Kidney (tissue), 14 donors: ENCODE data around the gene SNAI3. TPM values are rescaled to one million over a fixed set of nuclear protein-coding genes. Genes with fewer than 3 reads are reported as not detected.

Source experiments
- DNase-seq, 5 donors: peaks; one replicate each; pipeline ENCODE4 v3.0.0-alpha.2; 2013 to 2020
- FAIRE-seq: peaks from 2 replicates; lab custom pipeline; 2012; peaks lifted over from hg19 to GRCh38; lab: Jason Lieb, UNC
- H3K27ac ChIP-seq, 2 donors: one replicate each; pipeline ENCODE4 v1.7.0; 2013; ENCODE audit warnings: low read depth in 2 of 2, low read length in 2 of 2, inconsistent platforms in 1 of 2
- H3K27me3 ChIP-seq: one replicate; pipeline ENCODE4 v1.7.1; 2013; ENCODE audit warnings: low read length, inconsistent platforms; ENCODE audit not compliant: control insufficient read depth, insufficient read depth
- H3K36me3 ChIP-seq, 3 donors: one replicate each; pipeline versions ENCODE4 v1.7.0 to v1.7.1; 2013; ENCODE audit warnings: low read length in 3 of 3, control low read depth in 1 of 3, inconsistent platforms in 1 of 3; ENCODE audit not compliant: insufficient read depth in 3 of 3, control insufficient read depth in 2 of 3
- H3K4me1 ChIP-seq, 3 donors: one replicate each; pipeline versions ENCODE4 v1.7.0 to v1.7.1; 2013; ENCODE audit warnings: low read length in 3 of 3, inconsistent platforms in 1 of 3, low read depth in 1 of 3; ENCODE audit not compliant: control insufficient read depth in 2 of 3, insufficient read depth in 2 of 3
- H3K4me3 ChIP-seq, 3 donors: one replicate each; pipeline versions ENCODE4 v1.7.0 to v1.8.1; 2013; ENCODE audit warnings: low read length in 3 of 3, control low read depth in 1 of 3, inconsistent platforms in 1 of 3
- H3K9ac ChIP-seq, 3 donors: one replicate each; pipeline versions ENCODE4 v1.7.0 to v1.7.1; 2013; ENCODE audit warnings: low read length in 3 of 3, control low read depth in 1 of 3, inconsistent platforms in 1 of 3
- H3K9me3 ChIP-seq, 3 donors: one replicate each; pipeline versions ENCODE4 v1.7.0 to v1.7.1; 2013; ENCODE audit warnings: low read length in 3 of 3, control low read depth in 1 of 3, inconsistent platforms in 1 of 3; ENCODE audit not compliant: control insufficient read depth in 2 of 3, insufficient read depth in 1 of 3
- intact Hi-C: fragments of 100-400 bp; cut with DNase I; formaldehyde crosslinking; loops from one replicate; pipeline ENCODE4 v1.11.1; 2022
- polyA plus RNA-seq: library from polyadenylated mRNA; stranded (reverse); fragments of 350-450 nt; fragmentation: Illumina TruSeq; extraction: RNeasy Lipid Tissue Mini Kit (QIAGEN cat#74804); gene quantifications from one replicate; pipeline ENCODE4 v1.2.3, GENCODE V29; 2014; ENCODE audit warnings: low read depth, low replicate concordance; ENCODE audit not compliant: insufficient read depth
- total RNA-seq: library from RNA; stranded (reverse); fragmentation: NEBNext Ultra II Directional; extraction: Animal tissue kit (Norgen Biotek cat#: 25700); gene quantifications from one replicate; pipeline ENCODE4 v1.2.1, GENCODE V29; 2021
- TF ChIP-seq, protein P1 (sequence below): IDR thresholded peaks from 3 replicates; pipeline ENCODE4 v1.5.1; 2012; ENCODE audit warnings: mild to moderate bottlenecking, moderate library complexity, borderline replicate concordance; ENCODE audit not compliant: insufficient read depth; ENCODE audit errors: extremely low read depth
- donor health status: control.
- donor health status: control.
- donor health status: control.
- donor health status: control.
- donor health status: control.
- donor health status: DM: yes; HTN: yes; CAD: no.
- donor health status: Normal renal cell carcinoma (clear cell type).

Gene SNAI3
- total and polyA plus RNA-seq, 2 donors from 2014 or later: 0.75 to 2.3 TPM

DNA sequence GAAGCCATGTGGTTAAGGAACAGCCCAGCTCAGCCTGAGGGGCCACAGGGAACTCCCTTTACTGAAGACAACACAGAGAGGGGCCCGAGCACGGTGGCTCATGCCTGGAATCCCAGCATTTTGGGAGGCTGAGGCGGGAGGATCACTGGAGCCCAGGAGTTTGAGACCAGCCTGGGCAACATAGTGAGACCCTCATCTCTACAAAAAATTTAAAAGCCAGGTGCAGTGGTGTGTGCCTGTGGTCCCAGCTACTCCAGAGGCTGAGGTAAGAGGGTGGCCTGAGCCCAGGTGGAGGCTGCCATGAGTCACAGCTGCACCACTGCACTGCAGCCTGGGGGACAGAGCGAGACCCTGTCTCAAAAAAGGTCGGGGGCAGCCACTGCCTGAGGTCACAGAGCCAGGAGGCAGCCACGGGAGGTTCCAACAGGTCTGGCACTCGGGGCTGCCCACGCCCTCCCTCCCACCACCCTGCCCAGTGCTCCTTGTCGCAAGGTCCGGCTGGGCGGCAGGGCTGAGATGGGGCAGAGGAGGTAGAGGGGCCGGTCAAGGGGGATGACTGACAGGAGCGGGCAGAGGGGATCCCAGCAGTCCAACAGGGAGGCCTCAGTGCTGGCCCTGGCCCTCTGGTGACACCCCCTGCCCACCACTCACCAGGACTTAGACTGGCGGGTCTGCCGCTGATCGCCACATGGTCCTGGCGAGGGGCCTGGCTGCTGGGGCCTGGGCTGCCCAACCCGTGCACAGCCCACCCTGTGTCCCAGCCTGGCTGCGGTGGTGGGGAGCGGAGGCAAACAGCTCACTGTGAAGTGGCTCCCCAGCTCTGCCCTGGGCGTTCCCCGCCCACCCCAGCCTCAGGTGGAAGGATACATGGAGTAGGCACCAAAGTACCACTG lies 38.9 kb downstream of the SNAI3 start:
- Histone ChIP-seq H3K36me3 (no peaks in the 10 kb centered on the region), H3K9ac (no peak overlapping the region), H3K27ac (no peak overlapping the region), H3K27me3 (no peaks in the 10 kb centered on the region), H3K4me3 (no peak overlapping the region), H3K4me1 (peaks cover 0 to 12% (median 3%) of the 10 kb centered on the region in 3 donors), H3K9me3 (no peaks in the 10 kb centered on the region)
- no peak for FAIRE-seq
- TF ChIP-seq, protein P1, sequence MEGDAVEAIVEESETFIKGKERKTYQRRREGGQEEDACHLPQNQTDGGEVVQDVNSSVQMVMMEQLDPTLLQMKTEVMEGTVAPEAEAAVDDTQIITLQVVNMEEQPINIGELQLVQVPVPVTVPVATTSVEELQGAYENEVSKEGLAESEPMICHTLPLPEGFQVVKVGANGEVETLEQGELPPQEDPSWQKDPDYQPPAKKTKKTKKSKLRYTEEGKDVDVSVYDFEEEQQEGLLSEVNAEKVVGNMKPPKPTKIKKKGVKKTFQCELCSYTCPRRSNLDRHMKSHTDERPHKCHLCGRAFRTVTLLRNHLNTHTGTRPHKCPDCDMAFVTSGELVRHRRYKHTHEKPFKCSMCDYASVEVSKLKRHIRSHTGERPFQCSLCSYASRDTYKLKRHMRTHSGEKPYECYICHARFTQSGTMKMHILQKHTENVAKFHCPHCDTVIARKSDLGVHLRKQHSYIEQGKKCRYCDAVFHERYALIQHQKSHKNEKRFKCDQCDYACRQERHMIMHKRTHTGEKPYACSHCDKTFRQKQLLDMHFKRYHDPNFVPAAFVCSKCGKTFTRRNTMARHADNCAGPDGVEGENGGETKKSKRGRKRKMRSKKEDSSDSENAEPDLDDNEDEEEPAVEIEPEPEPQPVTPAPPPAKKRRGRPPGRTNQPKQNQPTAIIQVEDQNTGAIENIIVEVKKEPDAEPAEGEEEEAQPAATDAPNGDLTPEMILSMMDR: no peak
- DNase-seq: peak in 1 of 5 donors; percentile 44
- intact Hi-C loops: no loop called here

DNA sequence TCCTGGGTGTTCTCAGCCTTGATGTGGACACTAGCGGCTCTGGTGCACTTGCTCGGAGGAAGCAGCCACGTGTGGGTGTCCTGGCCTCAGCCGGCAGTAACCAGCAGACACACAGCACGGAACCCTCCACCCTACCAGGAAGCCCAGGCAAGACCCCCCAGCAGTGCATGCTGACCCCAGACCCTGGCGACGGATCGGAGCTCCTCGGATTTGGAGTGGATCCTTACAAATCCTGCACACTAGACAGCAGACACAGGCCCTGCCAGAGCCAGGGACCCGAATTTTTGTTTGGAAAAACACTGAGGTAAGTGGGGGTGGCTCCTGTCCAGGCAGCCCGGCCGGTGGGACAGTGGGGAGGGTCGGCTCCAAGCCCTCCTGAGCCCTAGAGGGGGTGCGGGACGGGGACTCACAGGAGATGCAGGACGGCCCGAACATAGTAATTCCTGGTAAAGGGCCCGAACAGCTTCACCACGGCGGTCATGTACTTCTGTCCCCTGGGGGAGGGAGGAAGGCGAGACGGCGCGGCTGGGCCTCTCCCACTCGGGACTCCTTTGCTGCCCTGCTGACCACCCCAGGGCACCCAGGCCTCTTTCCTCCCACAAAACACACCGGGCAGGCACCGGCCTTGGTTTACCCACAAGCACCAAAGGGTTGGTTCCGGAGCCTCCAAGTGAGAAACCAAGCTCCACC lies 39.8 kb downstream of the SNAI3 start:
- DNase-seq (no peak), FAIRE-seq (no peak)
- TF ChIP-seq, protein P1: no peak
- H3K4me1 ChIP-seq: peaks cover 0 to 12% (median 3%) of the 10 kb centered on the region in 3 donors
- no peak overlapping the region for H3K4me3 ChIP-seq
- intact Hi-C loops: no loop called here
- H3K9me3 ChIP-seq: no peaks in the 10 kb centered on the region
- no peaks in the 10 kb centered on the region for H3K36me3 ChIP-seq
- H3K27ac ChIP-seq: no peak overlapping the region
- no peak overlapping the region for H3K9ac ChIP-seq
- H3K27me3 ChIP-seq: no peaks in the 10 kb centered on the region

DNA sequence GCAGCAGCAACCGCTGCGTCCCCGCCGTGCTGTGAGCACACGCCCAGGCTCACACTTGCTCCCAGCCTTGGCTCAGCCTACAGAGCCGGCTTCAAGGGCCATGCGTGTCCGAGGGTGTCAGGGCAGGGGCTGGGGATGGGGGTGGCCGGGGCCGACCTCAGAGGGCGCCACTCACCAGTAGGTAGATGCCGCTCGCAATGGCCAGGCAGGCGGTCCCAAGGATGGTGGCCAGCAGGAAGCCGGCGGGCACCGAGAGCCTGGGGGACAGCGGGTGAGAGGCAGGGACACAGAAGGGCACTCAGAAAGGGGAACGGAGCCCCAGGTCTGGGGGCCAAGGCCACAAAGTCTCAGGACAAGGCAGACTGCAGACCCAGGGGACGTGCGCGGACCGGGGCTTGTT lies 40.4 kb downstream of the SNAI3 start:
- H3K27me3 ChIP-seq: no peaks in the 10 kb centered on the region
- H3K36me3 ChIP-seq: no peaks in the 10 kb centered on the region
- intact Hi-C loops: no loop called here
- FAIRE-seq (no peak), DNase-seq (no peak)
- H3K27ac ChIP-seq: no peak overlapping the region
- TF ChIP-seq, protein P1: no peak
- no peak overlapping the region for H3K4me3 ChIP-seq
- H3K9ac ChIP-seq: no peak overlapping the region
- no peaks in the 10 kb centered on the region for H3K9me3 ChIP-seq
- H3K4me1 ChIP-seq: peaks cover 0 to 8% (median 3%) of the 10 kb centered on the region in 3 donors
